ENCODE results near the gene SMIM23. TPM values are rescaled to one million over a fixed set of nuclear protein-coding genes. Genes with fewer than 3 reads are reported as not detected.
"Not testable (repeated sequence)": the region's sequence is repeated elsewhere in the genome, so short reads cannot be mapped to it uniquely, and the experiment has no call there.

Gene SMIM23
- total and polyA plus RNA-seq, 5 donors from 2014 or later, result not detected

DNA sequence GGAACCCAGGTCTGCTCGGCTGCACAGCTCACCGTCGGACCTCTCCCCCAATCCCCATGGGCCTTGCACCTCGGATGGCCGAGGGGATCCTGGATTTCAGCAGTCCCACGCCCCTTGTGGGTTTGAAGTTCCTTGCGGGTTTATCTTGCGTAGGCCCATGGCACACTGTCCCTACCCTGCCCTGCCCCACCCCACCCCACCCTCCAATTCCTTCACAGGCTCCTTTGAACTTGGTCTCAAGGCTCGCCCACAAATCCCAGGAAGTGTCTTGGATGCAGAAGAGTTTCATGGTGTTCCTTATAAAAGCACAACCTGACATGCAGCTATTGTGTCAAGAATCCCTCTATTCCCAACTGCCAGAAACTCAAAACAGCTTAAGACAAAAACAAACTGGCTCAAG lies 11.2 kb upstream of the SMIM23 start:
- H3K4me3 Mint-ChIP-seq, result no peak overlapping the region
- no peak for ATAC-seq (ENCODE audit: low read depth in 2 of 2)

DNA sequence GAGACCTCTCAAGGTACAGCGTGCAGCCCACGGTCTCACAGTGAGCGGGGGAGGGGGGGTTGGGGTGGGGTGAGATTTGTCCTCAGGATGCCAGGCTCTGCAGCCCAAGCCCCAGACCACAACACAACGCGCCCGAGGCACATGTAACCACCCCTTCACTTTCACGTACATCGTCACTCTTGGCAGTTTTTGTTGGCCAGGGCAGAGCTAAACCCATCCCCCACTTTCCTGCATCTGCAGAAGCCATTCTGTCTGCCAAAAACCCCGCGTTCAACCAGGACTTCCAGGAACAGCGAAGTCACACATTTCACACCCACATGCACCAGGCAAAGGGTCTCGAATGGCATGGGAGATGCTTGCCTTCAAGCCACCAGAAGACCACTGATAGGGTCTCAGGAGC lies 9.4 kb upstream of the SMIM23 start:
- no peaks in the 10 kb centered on the region for H3K4me1 Mint-ChIP-seq
- peaks cover 0 to 2% (median 0%) of the 10 kb centered on the region in 7 donors for H3K9me3 Mint-ChIP-seq
- no peaks in the 10 kb centered on the region for H3K27me3 ChIP-seq (ENCODE audit: control insufficient read depth, insufficient read depth, low read length)
- no peak overlapping the region for H3K27ac ChIP-seq (ENCODE audit: insufficient read depth, low read length, poor library complexity, severe bottlenecking)
- H3K36me3 ChIP-seq (ENCODE audit: control insufficient read depth, insufficient read depth, low read length), result no peaks in the 10 kb centered on the region
- no peaks in the 10 kb centered on the region for H3K36me3 Mint-ChIP-seq
- H3K4me1 ChIP-seq (ENCODE audit: control insufficient read depth, insufficient read depth, low read length, poor library complexity, severe bottlenecking), result no peaks in the 10 kb centered on the region
- peaks cover 4% of the 10 kb centered on the region for H3K27me3 Mint-ChIP-seq
- H3K4me3 ChIP-seq (ENCODE audit: low read depth, low read length), result no peak overlapping the region
- H3K9me3 ChIP-seq (ENCODE audit: control insufficient read depth in 2 of 2, low read length in 2 of 2), result no peaks in the 10 kb centered on the region
- no peak for ATAC-seq (ENCODE audit: low read depth in 2 of 2)
- no peak for DNase-seq
- H3K4me3 Mint-ChIP-seq, result no peak overlapping the region
- H3K27ac Mint-ChIP-seq, result no peak overlapping the region

More for the DNA sequence above, 11.2 kb upstream of the SMIM23 start:
- Histone ChIP-seq H3K27me3 (ENCODE audit: control insufficient read depth, insufficient read depth, low read length) (no peaks in the 10 kb centered on the region), H3K4me3 (ENCODE audit: low read depth, low read length) (no peak overlapping the region), H3K9me3 (ENCODE audit: control insufficient read depth in 2 of 2, low read length in 2 of 2) (no peaks in the 10 kb centered on the region), H3K36me3 (ENCODE audit: control insufficient read depth, insufficient read depth, low read length) (no peaks in the 10 kb centered on the region), H3K27ac (ENCODE audit: insufficient read depth, low read length, poor library complexity, severe bottlenecking) (no peak overlapping the region), H3K4me1 (ENCODE audit: control insufficient read depth, insufficient read depth, low read length, poor library complexity, severe bottlenecking) (no peaks in the 10 kb centered on the region)
- peaks cover 0 to 4% (median 1%) of the 10 kb centered on the region in 7 donors for H3K9me3 Mint-ChIP-seq
- no peaks in the 10 kb centered on the region for H3K4me1 Mint-ChIP-seq
- no peaks in the 10 kb centered on the region for H3K36me3 Mint-ChIP-seq
- no peak for DNase-seq
- peaks cover 8% of the 10 kb centered on the region for H3K27me3 Mint-ChIP-seq
- H3K27ac Mint-ChIP-seq, result no peak overlapping the region

- H3K27me3 ChIP-seq (ENCODE audit: control insufficient read depth, insufficient read depth, low read length), result no peaks in the 10 kb centered on the region
- no peak for DNase-seq
- H3K36me3 ChIP-seq (ENCODE audit: control insufficient read depth, insufficient read depth, low read length), result no peaks in the 10 kb centered on the region
- H3K9me3 Mint-ChIP-seq, result peaks cover 0 to 2% (median 0%) of the 10 kb centered on the region in 7 donors
- H3K4me3 ChIP-seq (ENCODE audit: low read depth, low read length), result no peak overlapping the region
- no peak overlapping the region for H3K27ac ChIP-seq (ENCODE audit: insufficient read depth, low read length, poor library complexity, severe bottlenecking)
- H3K4me3 Mint-ChIP-seq, result no peak overlapping the region
- peaks cover 4% of the 10 kb centered on the region for H3K27me3 Mint-ChIP-seq
- H3K9me3 ChIP-seq (ENCODE audit: control insufficient read depth in 2 of 2, low read length in 2 of 2), result no peaks in the 10 kb centered on the region
- ATAC-seq (ENCODE audit: low read depth in 2 of 2), result no peak
- H3K27ac Mint-ChIP-seq, result no peak overlapping the region
- H3K4me1 ChIP-seq (ENCODE audit: control insufficient read depth, insufficient read depth, low read length, poor library complexity, severe bottlenecking), result no peaks in the 10 kb centered on the region
- H3K4me1 Mint-ChIP-seq, result no peaks in the 10 kb centered on the region
- H3K36me3 Mint-ChIP-seq, result no peaks in the 10 kb centered on the region
These were observed 8.6 kb upstream of the SMIM23 start for GRCh38 chr5:171776770-171777759.

- H3K27ac ChIP-seq (ENCODE audit: insufficient read depth, low read length, poor library complexity, severe bottlenecking); H3K9me3 ChIP-seq (ENCODE audit: control insufficient read depth in 2 of 2, low read length in 2 of 2); DNase-seq; H3K36me3 Mint-ChIP-seq; ATAC-seq (ENCODE audit: low read depth in 2 of 2); H3K9me3 Mint-ChIP-seq; H3K36me3 ChIP-seq (ENCODE audit: control insufficient read depth, insufficient read depth, low read length); H3K4me1 Mint-ChIP-seq; H3K27me3 ChIP-seq (ENCODE audit: control insufficient read depth, insufficient read depth, low read length); H3K4me3 Mint-ChIP-seq; H3K4me1 ChIP-seq (ENCODE audit: control insufficient read depth, insufficient read depth, low read length, poor library complexity, severe bottlenecking); H3K27me3 Mint-ChIP-seq; H3K4me3 ChIP-seq (ENCODE audit: low read depth, low read length); H3K27ac Mint-ChIP-seq: not testable (repeated sequence)
These were observed 3.9 kb upstream of the SMIM23 start for GRCh38 chr5:171781744-171782143.

- Histone ChIP-seq H3K9me3 (ENCODE audit: control insufficient read depth in 2 of 2, low read length in 2 of 2) (no peaks in the 10 kb centered on the region), H3K4me3 (ENCODE audit: low read depth, low read length) (no peak overlapping the region), H3K36me3 (ENCODE audit: control insufficient read depth, insufficient read depth, low read length) (no peaks in the 10 kb centered on the region), H3K27me3 (ENCODE audit: control insufficient read depth, insufficient read depth, low read length) (peaks cover 2% of the 10 kb centered on the region), H3K27ac (ENCODE audit: insufficient read depth, low read length, poor library complexity, severe bottlenecking) (no peak overlapping the region), H3K4me1 (ENCODE audit: control insufficient read depth, insufficient read depth, low read length, poor library complexity, severe bottlenecking) (no peaks in the 10 kb centered on the region)
- H3K27ac Mint-ChIP-seq, result no peak overlapping the region
- no peaks in the 10 kb centered on the region for H3K36me3 Mint-ChIP-seq
- H3K4me3 Mint-ChIP-seq, result no peak overlapping the region
- ATAC-seq (ENCODE audit: low read depth in 2 of 2), result no peak
- H3K27me3 Mint-ChIP-seq, result peaks cover 10% of the 10 kb centered on the region
- peaks cover 0 to 2% (median 0%) of the 10 kb centered on the region in 7 donors for H3K9me3 Mint-ChIP-seq
- DNase-seq, result no peak
- H3K4me1 Mint-ChIP-seq, result no peaks in the 10 kb centered on the region
These were observed 3.2 kb upstream of the SMIM23 start for GRCh38 chr5:171782332-171782966.

GRCh38 chr5:171783051-171783450 lies 2.6 kb upstream of the SMIM23 start:
- Mint-ChIP-seq H3K27me3 (peaks cover 11% of the 10 kb centered on the region), H3K4me3 (no peak overlapping the region), H3K4me1 (no peaks in the 10 kb centered on the region), H3K27ac (no peak overlapping the region), H3K9me3 (peaks cover 0 to 2% (median 0%) of the 10 kb centered on the region in 7 donors), H3K36me3 (no peaks in the 10 kb centered on the region)
- no peak for ATAC-seq (ENCODE audit: low read depth in 2 of 2)
- Histone ChIP-seq H3K27ac (ENCODE audit: insufficient read depth, low read length, poor library complexity, severe bottlenecking) (no peak overlapping the region), H3K9me3 (ENCODE audit: control insufficient read depth in 2 of 2, low read length in 2 of 2) (no peaks in the 10 kb centered on the region), H3K36me3 (ENCODE audit: control insufficient read depth, insufficient read depth, low read length) (no peaks in the 10 kb centered on the region), H3K4me3 (ENCODE audit: low read depth, low read length) (no peak overlapping the region), H3K27me3 (ENCODE audit: control insufficient read depth, insufficient read depth, low read length) (peaks cover 2% of the 10 kb centered on the region), H3K4me1 (ENCODE audit: control insufficient read depth, insufficient read depth, low read length, poor library complexity, severe bottlenecking) (no peaks in the 10 kb centered on the region)
- no peak for DNase-seq

GRCh38 chr5:171789353-171789752 lies 3.7 kb downstream of the SMIM23 start:
- Mint-ChIP-seq H3K9me3 (peaks cover 0 to 2% (median 0%) of the 10 kb centered on the region in 7 donors), H3K4me1 (no peaks in the 10 kb centered on the region), H3K4me3 (no peak overlapping the region), H3K27ac (no peak overlapping the region), H3K36me3 (no peaks in the 10 kb centered on the region), H3K27me3 (peaks cover 11% of the 10 kb centered on the region)
- H3K4me1 ChIP-seq (ENCODE audit: control insufficient read depth, insufficient read depth, low read length, poor library complexity, severe bottlenecking), result no peaks in the 10 kb centered on the region
- H3K27me3 ChIP-seq (ENCODE audit: control insufficient read depth, insufficient read depth, low read length), result peaks cover 2% of the 10 kb centered on the region
- no peak overlapping the region for H3K27ac ChIP-seq (ENCODE audit: insufficient read depth, low read length, poor library complexity, severe bottlenecking)
- H3K4me3 ChIP-seq (ENCODE audit: low read depth, low read length), result no peak overlapping the region
- H3K36me3 ChIP-seq (ENCODE audit: control insufficient read depth, insufficient read depth, low read length), result no peaks in the 10 kb centered on the region
- DNase-seq (no peak), ATAC-seq (ENCODE audit: low read depth in 2 of 2) (no peak)
- H3K9me3 ChIP-seq (ENCODE audit: control insufficient read depth in 2 of 2, low read length in 2 of 2), result no peaks in the 10 kb centered on the region
